Neural cell (in vitro differentiated cells): ENCODE data around the gene NR1H2. TPM values are rescaled to one million over a fixed set of nuclear protein-coding genes. Genes with fewer than 3 reads are reported as not detected.
A peak's percentile ranks its signal among the peaks of the same experiment; 100 is the strongest.
"Not testable (repeated sequence)": the region's sequence is repeated elsewhere in the genome, so short reads cannot be mapped to it uniquely, and the experiment has no call there.

Source experiments
- H2AFZ ChIP-seq: fragments of 200-600, 300-800 bp; sonication (generic), shearing (Covaris generic); 2 replicates; pipeline ENCODE4 v1.6.0; 2014; ENCODE audit warnings: low read depth, mild to moderate bottlenecking, antibody characterized with exemption, low read length, moderate library complexity
- H3F3A ChIP-seq: fragments of 200-600 bp; shearing (Covaris generic); 2 replicates; pipeline ENCODE4 v1.6.1; 2016; ENCODE audit warnings: mild to moderate bottlenecking, moderate library complexity, mixed read lengths, antibody characterized with exemption, low read length; ENCODE audit not compliant: insufficient read depth, poor library complexity, severe bottlenecking
- H3K27ac ChIP-seq: fragments of 200-600, 300-800 bp; sonication (generic), shearing (Covaris generic); 2 replicates; pipeline ENCODE4 v1.5.1; 2014; ENCODE audit warnings: mild to moderate bottlenecking, low read length, moderate library complexity
- H3K27me3 ChIP-seq: fragments of 300-800, 200-600 bp; sonication (generic), shearing (Covaris generic); 2 replicates; pipeline ENCODE4 v1.6.0; 2014; ENCODE audit warnings: mild to moderate bottlenecking, low read depth, low read length, moderate library complexity; ENCODE audit not compliant: insufficient read depth
- H3K36me3 ChIP-seq: fragments of 300-800, 200-600 bp; sonication (generic), shearing (Covaris generic); 2 replicates; pipeline ENCODE4 v1.5.1; 2014; ENCODE audit warnings: mild to moderate bottlenecking, antibody characterized with exemption, low read length, moderate library complexity; ENCODE audit not compliant: insufficient read depth
- H3K4me2 ChIP-seq: fragments of 300-800, 200-600 bp; sonication (generic), shearing (Covaris generic); 2 replicates; pipeline ENCODE4 v1.6.0; 2014; ENCODE audit warnings: mild to moderate bottlenecking, low read length
- H3K4me3 ChIP-seq: fragments of 300-800, 200-600 bp; sonication (generic), shearing (Covaris generic); 2 replicates; pipeline ENCODE4 v1.5.1; 2014; ENCODE audit warnings: mild to moderate bottlenecking, low read length, moderate library complexity
- H3K79me2 ChIP-seq: fragments of 200-600 bp; shearing (Covaris generic); replicated peaks from 2 replicates; pipeline ENCODE4 v1.6.0; 2014; ENCODE audit warnings: mild to moderate bottlenecking, low read length, moderate library complexity; ENCODE audit not compliant: insufficient read depth
- H3K9ac ChIP-seq: fragments of 300-800, 200-600 bp; sonication (generic), shearing (Covaris generic); 2 replicates; pipeline ENCODE4 v1.6.1; 2016; ENCODE audit warnings: mild to moderate bottlenecking, low read length, mixed read lengths
- H3K9me2 ChIP-seq: fragments of 200-600 bp; shearing (Covaris generic); 2 replicates; pipeline ENCODE4 v1.6.1; 2016; ENCODE audit warnings: mild to moderate bottlenecking, low read length, mixed read lengths; ENCODE audit not compliant: insufficient read depth
- H3K9me3 ChIP-seq: fragments of 200-600, 300-800 bp; sonication (generic), shearing (Covaris generic); 2 replicates; pipeline ENCODE4 v1.6.1; 2016; ENCODE audit warnings: mild to moderate bottlenecking, mixed run types, low read length, moderate library complexity, mixed read lengths
- H4K20me1 ChIP-seq: fragments of 200-600 bp; shearing (Covaris generic); 2 replicates; pipeline ENCODE4 v1.6.1; 2016; ENCODE audit warnings: mild to moderate bottlenecking, mixed run types; ENCODE audit not compliant: insufficient read depth
- CTCF ChIP-seq: fragments of 450-650 bp; IDR thresholded peaks from 2 replicates; pipeline ENCODE4 v1.5.1; 2014; ENCODE audit warnings: antibody characterized with exemption, mild to moderate bottlenecking, moderate library complexity; ENCODE audit not compliant: poor library complexity, severe bottlenecking
- EP300 ChIP-seq: fragments of 450-650 bp; conservative IDR thresholded peaks from 2 replicates; pipeline ENCODE4 v1.6.1; 2014; ENCODE audit warnings: antibody characterized with exemption, mild to moderate bottlenecking, moderate library complexity; ENCODE audit not compliant: poor library complexity, severe bottlenecking
- EZH2 ChIP-seq: fragments of 200-600, 300-800 bp; shearing (Covaris generic), sonication (generic); IDR thresholded peaks from 2 replicates; pipeline ENCODE4 v1.6.1; 2014; ENCODE audit warnings: antibody characterized with exemption, low read length, borderline replicate concordance, mild to moderate bottlenecking; ENCODE audit not compliant: insufficient read depth, poor library complexity, severe bottlenecking
- MXI1 ChIP-seq: fragments of 450-650 bp; conservative IDR thresholded peaks from 2 replicates; pipeline ENCODE4 v1.6.1; 2014; ENCODE audit warnings: antibody characterized with exemption, mild to moderate bottlenecking; ENCODE audit not compliant: poor library complexity, severe bottlenecking
- POLR2AphosphoS5 ChIP-seq: IDR thresholded peaks from 2 replicates; pipeline ENCODE4 v1.6.1; 2012
- RAD21 ChIP-seq: fragments of 450-650 bp; conservative IDR thresholded peaks from 2 replicates; pipeline ENCODE4 v1.6.1; 2014; ENCODE audit warnings: antibody characterized with exemption, mild to moderate bottlenecking, moderate library complexity
- SMC3 ChIP-seq: fragments of 450-650 bp; conservative IDR thresholded peaks from 2 replicates; pipeline ENCODE4 v1.6.1; 2014; ENCODE audit warnings: antibody characterized with exemption, mild to moderate bottlenecking, moderate library complexity; ENCODE audit not compliant: poor library complexity
- TAF1 ChIP-seq: IDR thresholded peaks from 2 replicates; pipeline ENCODE4 v1.6.1; 2012; ENCODE audit warnings: low read depth
- polyA plus RNA-seq: library from polyadenylated mRNA; depleted of rRNA; stranded (reverse); fragments of >200 nt; gene quantifications from 2 replicates; pipeline ENCODE4 v1.2.3, GENCODE V29; 2014
- TF ChIP-seq, protein P1 (sequence below): IDR thresholded peaks from 2 replicates; pipeline ENCODE4 v1.6.1; 2012; ENCODE audit warnings: borderline replicate concordance

The NR1H2 gene
- polyA plus RNA-seq, 1 donor from 2014 or later = 18.5 TPM

DNA sequence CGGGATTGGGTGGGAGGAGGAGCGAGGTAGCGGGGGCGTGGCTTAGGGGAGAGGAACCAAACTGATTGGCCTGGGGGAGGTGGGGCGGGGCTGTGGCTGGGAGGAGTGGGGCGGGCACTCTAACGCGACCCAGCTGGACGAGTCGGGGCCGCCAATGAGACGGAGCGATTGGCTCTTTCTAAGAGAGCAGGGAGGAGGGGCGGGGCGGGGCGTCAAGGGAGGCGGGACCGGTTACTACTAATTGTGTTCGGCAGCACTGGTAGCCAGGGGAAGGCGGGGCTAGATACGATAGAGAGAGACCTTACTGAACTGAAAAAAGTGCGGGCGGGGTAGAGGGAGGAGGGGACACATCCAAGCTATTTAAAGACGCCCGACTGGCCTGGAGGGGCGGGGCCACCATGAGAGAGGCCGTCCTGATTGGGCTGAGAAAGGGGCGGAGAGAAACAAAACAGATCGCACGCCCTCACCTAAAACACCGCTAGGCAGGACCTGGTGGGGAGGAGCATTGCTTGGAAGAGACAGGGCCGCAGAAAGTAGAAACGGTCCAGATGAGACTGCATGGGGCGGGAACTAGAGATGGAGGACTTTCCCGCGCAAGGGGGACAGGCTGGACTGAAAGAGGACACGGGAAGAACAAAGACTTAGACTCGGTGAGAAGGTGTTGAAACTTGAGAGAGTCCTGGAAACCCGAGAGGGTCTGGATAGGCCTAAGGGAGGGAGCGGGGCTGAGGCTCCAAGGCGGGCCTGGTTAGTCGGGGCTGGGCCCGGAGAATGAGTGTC is 46.9 kb upstream of the NR1H2 start, which contains the start of gene KCNC3:
KCNC3 (minus strand) TSS at position 232 of the 780 bp plus-strand sequence. CDS start 295 bp downstream, outside the sequence.
- H3K79me2 ChIP-seq = no peaks in the 10 kb centered on the region
- H3F3A ChIP-seq = no peaks in the 10 kb centered on the region
- no peaks in the 10 kb centered on the region for H4K20me1 ChIP-seq
- H3K36me3 ChIP-seq = no peaks in the 10 kb centered on the region
- peak; percentile 95 for TF ChIP-seq POLR2AphosphoS5
- peak; percentile 34 for TF ChIP-seq EP300
- TF ChIP-seq EZH2 = no peak
- TF ChIP-seq SMC3 = peak; percentile 36
- TF ChIP-seq, protein P1, sequence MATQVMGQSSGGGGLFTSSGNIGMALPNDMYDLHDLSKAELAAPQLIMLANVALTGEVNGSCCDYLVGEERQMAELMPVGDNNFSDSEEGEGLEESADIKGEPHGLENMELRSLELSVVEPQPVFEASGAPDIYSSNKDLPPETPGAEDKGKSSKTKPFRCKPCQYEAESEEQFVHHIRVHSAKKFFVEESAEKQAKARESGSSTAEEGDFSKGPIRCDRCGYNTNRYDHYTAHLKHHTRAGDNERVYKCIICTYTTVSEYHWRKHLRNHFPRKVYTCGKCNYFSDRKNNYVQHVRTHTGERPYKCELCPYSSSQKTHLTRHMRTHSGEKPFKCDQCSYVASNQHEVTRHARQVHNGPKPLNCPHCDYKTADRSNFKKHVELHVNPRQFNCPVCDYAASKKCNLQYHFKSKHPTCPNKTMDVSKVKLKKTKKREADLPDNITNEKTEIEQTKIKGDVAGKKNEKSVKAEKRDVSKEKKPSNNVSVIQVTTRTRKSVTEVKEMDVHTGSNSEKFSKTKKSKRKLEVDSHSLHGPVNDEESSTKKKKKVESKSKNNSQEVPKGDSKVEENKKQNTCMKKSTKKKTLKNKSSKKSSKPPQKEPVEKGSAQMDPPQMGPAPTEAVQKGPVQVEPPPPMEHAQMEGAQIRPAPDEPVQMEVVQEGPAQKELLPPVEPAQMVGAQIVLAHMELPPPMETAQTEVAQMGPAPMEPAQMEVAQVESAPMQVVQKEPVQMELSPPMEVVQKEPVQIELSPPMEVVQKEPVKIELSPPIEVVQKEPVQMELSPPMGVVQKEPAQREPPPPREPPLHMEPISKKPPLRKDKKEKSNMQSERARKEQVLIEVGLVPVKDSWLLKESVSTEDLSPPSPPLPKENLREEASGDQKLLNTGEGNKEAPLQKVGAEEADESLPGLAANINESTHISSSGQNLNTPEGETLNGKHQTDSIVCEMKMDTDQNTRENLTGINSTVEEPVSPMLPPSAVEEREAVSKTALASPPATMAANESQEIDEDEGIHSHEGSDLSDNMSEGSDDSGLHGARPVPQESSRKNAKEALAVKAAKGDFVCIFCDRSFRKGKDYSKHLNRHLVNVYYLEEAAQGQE = peak; percentile 61
- peak; percentile 72 for TF ChIP-seq TAF1
- TF ChIP-seq CTCF = peak; percentile 23
- TF ChIP-seq RAD21 = no peak
- TF ChIP-seq MXI1 = peak; percentile 43
- H3K9me2 ChIP-seq = no peaks in the 10 kb centered on the region
- peak within 1 kb of the TSS; percentile 85 for H3K9ac ChIP-seq
- H3K9me3 ChIP-seq = no peaks in the 10 kb centered on the region
- peak within 1 kb of the TSS; percentile 95 for H3K4me2 ChIP-seq
- peak within 1 kb of the TSS; percentile 94 for H2AFZ ChIP-seq
- peaks cover 18% of the 10 kb centered on the region for H3K27me3 ChIP-seq
- peak within 1 kb of the TSS; percentile 95 for H3K27ac ChIP-seq
- peak within 1 kb of the TSS; percentile 86 for H3K4me3 ChIP-seq

DNA sequence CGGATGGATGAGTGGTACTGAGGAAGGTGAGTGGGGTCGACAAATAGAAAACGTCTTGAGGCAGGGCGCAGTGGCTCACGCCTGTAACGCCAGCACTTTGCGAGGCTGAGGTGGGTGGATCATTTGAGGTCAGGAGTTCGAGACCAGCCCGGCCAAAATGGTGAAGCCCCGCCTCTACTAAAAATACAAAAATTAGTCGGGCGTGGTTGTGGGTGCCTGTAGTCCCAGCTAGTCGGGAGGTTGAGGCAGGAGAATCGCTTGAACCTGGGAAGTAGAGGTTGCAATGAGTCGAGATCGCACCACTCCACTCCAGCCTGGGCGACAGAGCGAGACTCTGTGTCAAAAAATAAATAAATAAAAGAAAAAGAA is 46.3 kb upstream of the NR1H2 start:
- Histone ChIP-seq H3K4me2 (peak overlapping the region; percentile 95), H2AFZ (peak overlapping the region; percentile 94), H3K9ac (peak overlapping the region; percentile 85), H3K27ac (peak overlapping the region; percentile 95), H3K4me3 (peak overlapping the region; percentile 86), H3K27me3 (peaks cover 18% of the 10 kb centered on the region)
- H3K79me2 ChIP-seq, H3K36me3 ChIP-seq, H3F3A ChIP-seq, H3K9me3 ChIP-seq, H4K20me1 ChIP-seq, H3K9me2 ChIP-seq: not testable (repeated sequence)
